ENCODE results near the gene ZBTB7C. TPM values are rescaled to one million over a fixed set of nuclear protein-coding genes. Genes with fewer than 3 reads are reported as not detected.

ZBTB7C gene
- total RNA-seq, 1 experiment from 2014 or later: 0.18 TPM

DNA sequence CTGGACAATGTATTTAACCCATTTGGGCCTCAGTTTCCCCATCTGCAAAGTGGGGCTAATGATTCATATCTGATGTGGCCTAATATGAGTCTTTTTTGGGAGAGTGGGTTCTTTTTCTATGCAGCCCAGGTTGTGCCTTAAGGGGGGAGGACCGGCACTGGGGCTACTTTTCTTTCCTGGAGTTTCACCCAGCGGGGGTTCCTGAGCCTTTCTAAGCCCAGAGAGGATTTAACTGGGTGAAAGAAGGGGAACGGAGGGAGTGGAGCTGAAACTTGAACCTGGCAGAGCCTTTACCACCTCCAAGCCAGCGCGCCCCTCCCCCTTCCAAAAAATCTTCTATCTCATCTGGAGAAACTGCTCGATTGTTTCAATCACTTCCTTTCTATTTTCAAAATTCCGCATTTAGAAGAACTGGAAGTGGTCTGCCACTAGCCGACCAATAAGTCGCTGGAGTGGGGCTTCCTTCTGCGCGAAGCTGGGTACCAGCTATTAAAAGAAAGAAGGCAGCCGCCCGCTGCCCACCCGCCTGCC, 273.7 kb downstream of the ZBTB7C start:
- Mint-ChIP-seq H3K27me3 (ENCODE audit: insufficient read depth, unreplicated experiment) (peaks cover 3% of the 10 kb centered on the region), H3K27ac (ENCODE audit: unreplicated experiment) (no peak overlapping the region), H3K36me3 (ENCODE audit: insufficient read depth, unreplicated experiment) (no peaks in the 10 kb centered on the region), H3K4me3 (ENCODE audit: unreplicated experiment) (no peak overlapping the region), H3K9me3 (ENCODE audit: unreplicated experiment) (no peaks in the 10 kb centered on the region), H3K4me1 (ENCODE audit: low read depth, unreplicated experiment) (peaks cover under 1% of the 10 kb centered on the region)
- no peaks in the 10 kb centered on the region for H3K9me3 ChIP-seq
- H3K27me3 ChIP-seq (replicated peaks; ENCODE audit: control insufficient read depth, insufficient read depth, low read length): no peaks in the 10 kb centered on the region
- no peak for DNase-seq
- no peak for TF ChIP-seq CTCF (IDR thresholded peaks at IDR 0.05; ENCODE audit: insufficient read depth in 1 of 2, low read depth in 1 of 2, low read length in 1 of 2, severe bottlenecking in 1 of 2, unreplicated experiment in 1 of 2)
- H3K4me1 ChIP-seq: no peaks in the 10 kb centered on the region
- intact Hi-C loops (cut with micrococcal nuclease; ENCODE audit: unreplicated experiment): no loop called here
- ChIA-PET POLR2A (no interaction called here), CTCF (no interaction called here)
- H3K4me3 ChIP-seq (ENCODE audit: low read depth, low read length): no peak overlapping the region
- BruUV-seq (replicated peaks): no TSS peak
- no peaks in the 10 kb centered on the region for H3K36me3 ChIP-seq (ENCODE audit: control insufficient read depth, insufficient read depth, low read length)

GRCh38 chr18:48134609-48135008, 274.6 kb downstream of the ZBTB7C start:
- no peaks in the 10 kb centered on the region for H3K36me3 ChIP-seq (ENCODE audit: control insufficient read depth, insufficient read depth, low read length)
- no peaks in the 10 kb centered on the region for H3K4me1 ChIP-seq
- H3K4me1 Mint-ChIP-seq (ENCODE audit: low read depth, unreplicated experiment): no peaks in the 10 kb centered on the region
- H3K36me3 Mint-ChIP-seq (ENCODE audit: insufficient read depth, unreplicated experiment): no peaks in the 10 kb centered on the region
- H3K9me3 ChIP-seq: no peaks in the 10 kb centered on the region
- H3K4me3 ChIP-seq (ENCODE audit: low read depth, low read length): no peak overlapping the region
- BruUV-seq (replicated peaks): no TSS peak
- no peak overlapping the region for H3K27ac Mint-ChIP-seq (ENCODE audit: unreplicated experiment)
- DNase-seq: no peak
- peaks cover 3% of the 10 kb centered on the region for H3K27me3 Mint-ChIP-seq (ENCODE audit: insufficient read depth, unreplicated experiment)
- intact Hi-C loops (cut with micrococcal nuclease; ENCODE audit: unreplicated experiment): no loop called here
- no peak for TF ChIP-seq CTCF (IDR thresholded peaks at IDR 0.05; ENCODE audit: insufficient read depth in 1 of 2, low read depth in 1 of 2, low read length in 1 of 2, severe bottlenecking in 1 of 2, unreplicated experiment in 1 of 2)
- ChIA-PET CTCF (no interaction called here), POLR2A (no interaction called here)
- no peak overlapping the region for H3K4me3 Mint-ChIP-seq (ENCODE audit: unreplicated experiment)
- H3K27me3 ChIP-seq (replicated peaks; ENCODE audit: control insufficient read depth, insufficient read depth, low read length): no peaks in the 10 kb centered on the region
- no peaks in the 10 kb centered on the region for H3K9me3 Mint-ChIP-seq (ENCODE audit: unreplicated experiment)

GRCh38 chr18:48133671-48134251, 275.4 kb downstream of the ZBTB7C start:
- intact Hi-C loops (cut with micrococcal nuclease; ENCODE audit: unreplicated experiment): no loop called here
- CTCF ChIA-PET: no interaction called here
- H3K4me3 Mint-ChIP-seq (ENCODE audit: unreplicated experiment): no peak overlapping the region

More at GRCh38 chr18:48133671-48134251, 275.4 kb downstream of the ZBTB7C start:
- BruUV-seq (replicated peaks): no TSS peak
- no peak for TF ChIP-seq CTCF (IDR thresholded peaks at IDR 0.05; ENCODE audit: insufficient read depth in 1 of 2, low read depth in 1 of 2, low read length in 1 of 2, severe bottlenecking in 1 of 2, unreplicated experiment in 1 of 2)
- Histone ChIP-seq H3K36me3 (ENCODE audit: control insufficient read depth, insufficient read depth, low read length) (no peaks in the 10 kb centered on the region), H3K27me3 (replicated peaks; ENCODE audit: control insufficient read depth, insufficient read depth, low read length) (no peaks in the 10 kb centered on the region), H3K9me3 (no peaks in the 10 kb centered on the region), H3K4me3 (ENCODE audit: low read depth, low read length) (no peak overlapping the region), H3K4me1 (no peaks in the 10 kb centered on the region)
- Mint-ChIP-seq H3K4me1 (ENCODE audit: low read depth, unreplicated experiment) (no peaks in the 10 kb centered on the region), H3K27ac (ENCODE audit: unreplicated experiment) (no peak overlapping the region), H3K36me3 (ENCODE audit: insufficient read depth, unreplicated experiment) (no peaks in the 10 kb centered on the region), H3K27me3 (ENCODE audit: insufficient read depth, unreplicated experiment) (peaks cover 3% of the 10 kb centered on the region), H3K9me3 (ENCODE audit: unreplicated experiment) (no peaks in the 10 kb centered on the region)
- POLR2A ChIA-PET: no interaction called here
- no peak for DNase-seq
